A549 (cell line): ENCODE data around the gene WDR33. TPM values are rescaled to one million over a fixed set of nuclear protein-coding genes. Genes with fewer than 3 reads are reported as not detected.

Source experiments
- ATAC-seq, 2 experiments: fragments of 200-7000 bp in 1 of 2; fragments of >200 bp in 1 of 2; cut with Nextera tagmentation in 1 of 2; cut with Tn5 transposase in 1 of 2; 3 replicates each; pipeline versions ENCODE4 v1.8.0 to v1.9.1; 2018 to 2020; ENCODE audit warnings: mild to moderate bottlenecking in 1 of 2, moderate library complexity in 1 of 2
- CTCF ChIA-PET: fragments of 300-600 bp; sonication (Branson Sonifier 250); formaldehyde crosslinking; extraction: SDS; loops from one replicate; lab custom pipeline; 2021; ENCODE audit warnings: antibody characterized with exemption, inconsistent platforms; lab: Yijun Ruan, JAX
- POLR2A ChIA-PET: fragments of 350-600 bp; formaldehyde crosslinking; extraction: SDS; loops from one replicate; lab custom pipeline; 2021; ENCODE audit warnings: antibody characterized with exemption, inconsistent platforms; lab: Yijun Ruan, JAX
- DNase-seq, 2 experiments: peaks; one replicate each; pipeline versions ENCODE4 v3.0.0 to v3.0.0-alpha.2; 2011 to 2016; ENCODE audit warnings: low read depth in 1 of 2, low spot score in 1 of 2
- FAIRE-seq: peaks from 2 replicates; lab custom pipeline; 2011; peaks lifted over from hg19 to GRCh38; lab: Jason Lieb, UNC
- H3K27ac ChIP-seq, 2 experiments: fragments of >200 bp; sonication (Bioruptor Twin); formaldehyde crosslinking; 3 replicates each; pipeline ENCODE4 v1.5.1; 2016 to 2017
- H3K4me1 ChIP-seq: fragments of >200 bp; sonication (Bioruptor Twin); formaldehyde crosslinking; 3 replicates; pipeline ENCODE4 v1.6.1; 2016
- H3K4me2 ChIP-seq: fragments of >200 bp; sonication (Bioruptor Twin); formaldehyde crosslinking; 3 replicates; pipeline ENCODE4 v1.6.1; 2016
- H3K4me3 ChIP-seq: fragments of >200 bp; sonication (Bioruptor Twin); formaldehyde crosslinking; 3 replicates; pipeline ENCODE4 v1.5.1; 2016
- H3K9me3 ChIP-seq: fragments of >200 bp; sonication (Bioruptor Twin); formaldehyde crosslinking; 3 replicates; pipeline ENCODE4 v1.6.1; 2016
- BCL3 ChIP-seq: fragments of >200 bp; sonication (Bioruptor Twin); formaldehyde crosslinking; IDR thresholded peaks from 3 replicates; pipeline ENCODE4 v1.6.1; 2016
- CBX2 ChIP-seq: fragments of 200-600 bp; sonication (generic); IDR thresholded peaks from 2 replicates; pipeline ENCODE4 v1.6.1; 2016; ENCODE audit warnings: low read depth, mild to moderate bottlenecking, borderline replicate concordance
- CEBPB ChIP-seq, 2 experiments: fragments of >200 bp in 1 of 2; sonication (Bioruptor Twin) in 1 of 2; formaldehyde crosslinking in 1 of 2; IDR thresholded peaks; 2 replicates each; pipeline ENCODE4 v1.6.1; 2012 to 2016
- CHD2 ChIP-seq: fragments of 150-350 bp; IDR thresholded peaks from 2 replicates; pipeline ENCODE4 v1.6.1; 2014; ENCODE audit warnings: low read length; ENCODE audit not compliant: partially characterized antibody
- E2F6 ChIP-seq: IDR thresholded peaks from 2 replicates; pipeline ENCODE4 v1.6.1; 2012; ENCODE audit warnings: low read depth, borderline replicate concordance
- EHMT2 ChIP-seq: fragments of 200-600 bp; sonication (generic); IDR thresholded peaks from 2 replicates; pipeline ENCODE4 v1.6.1; 2016; ENCODE audit warnings: antibody characterized with exemption, low read depth, mild to moderate bottlenecking, moderate library complexity
- FOXS1 ChIP-seq: fragments of 250-450 bp; sonication (Bioruptor Pico); IDR thresholded peaks from 2 replicates; pipeline ENCODE4 v1.5.0; 2020; ENCODE audit warnings: mild to moderate bottlenecking, moderate library complexity
- HES2 ChIP-seq: fragments of >200 bp; sonication (Bioruptor Twin); formaldehyde crosslinking; IDR thresholded peaks from 2 replicates; pipeline ENCODE4 v1.6.1; 2016
- HEYL ChIP-seq: fragments of 250-450 bp; sonication (Bioruptor Pico); IDR thresholded peaks from 2 replicates; pipeline ENCODE4 v1.8.0; 2021; ENCODE audit warnings: mild to moderate bottlenecking, moderate library complexity
- HMGXB4 ChIP-seq: fragments of 250-450 bp; sonication (Bioruptor Pico); IDR thresholded peaks from 2 replicates; pipeline ENCODE4 v1.5.0; 2021; ENCODE audit warnings: mild to moderate bottlenecking, moderate library complexity, borderline replicate concordance
- HOXA7 ChIP-seq: fragments of 250-450 bp; sonication (Bioruptor Pico); IDR thresholded peaks from 2 replicates; pipeline ENCODE4 v1.5.0; 2020; ENCODE audit warnings: mild to moderate bottlenecking, moderate library complexity
- JUN ChIP-seq, 2 experiments: fragments of >200 bp; sonication (Bioruptor Twin); formaldehyde crosslinking; IDR thresholded peaks; 2 replicates in 1 of 2; 3 replicates in 1 of 2; pipeline ENCODE4 v1.6.1; 2016 to 2017
- KDM5A ChIP-seq: fragments of 200-600 bp; sonication (generic); IDR thresholded peaks from 2 replicates; pipeline ENCODE4 v1.6.1; 2016; ENCODE audit warnings: antibody characterized with exemption, mild to moderate bottlenecking
- MAFK ChIP-seq: fragments of 450-650 bp; IDR thresholded peaks from 2 replicates; pipeline ENCODE4 v1.6.1; 2014; ENCODE audit not compliant: partially characterized antibody
- MAX ChIP-seq: IDR thresholded peaks from 2 replicates; pipeline ENCODE4 v1.6.1; 2012
- NFE2L2 ChIP-seq: fragments of 150-350 bp; conservative IDR thresholded peaks from 2 replicates; pipeline ENCODE4 v1.6.1; 2014; ENCODE audit warnings: low read length
- PHF8 ChIP-seq: fragments of 200-600 bp; sonication (generic); IDR thresholded peaks from 2 replicates; pipeline ENCODE4 v1.6.1; 2016; ENCODE audit warnings: low read depth, mild to moderate bottlenecking, antibody characterized with exemption, moderate library complexity, borderline replicate concordance
- POLR2A ChIP-seq: IDR thresholded peaks from 2 replicates; pipeline ENCODE4 v1.6.1; 2012; ENCODE audit warnings: mild to moderate bottlenecking, low read length
- RAD21 ChIP-seq, 2 experiments: fragments of >200 bp in 1 of 2; sonication (Bioruptor Twin) in 1 of 2; formaldehyde crosslinking in 1 of 2; IDR thresholded peaks in 1 of 2; conservative IDR thresholded peaks in 1 of 2; 2 replicates in 1 of 2; 3 replicates in 1 of 2; pipeline ENCODE4 v1.6.1; 2012 to 2018; ENCODE audit warnings: inconsistent platforms in 1 of 2
- RFX5 ChIP-seq: fragments of 450-650 bp; IDR thresholded peaks from 2 replicates; pipeline ENCODE4 v1.7.1; 2014; ENCODE audit warnings: antibody characterized with exemption, mild to moderate bottlenecking, moderate library complexity
- SMC3 ChIP-seq: fragments of >200 bp; sonication (Bioruptor Twin); formaldehyde crosslinking; IDR thresholded peaks from 3 replicates; pipeline ENCODE4 v1.6.1; 2018; ENCODE audit warnings: inconsistent platforms
- TFCP2L1 ChIP-seq: fragments of 250-450 bp; sonication (Bioruptor Pico); IDR thresholded peaks from 2 replicates; pipeline ENCODE4 v1.5.0; 2021; ENCODE audit warnings: mild to moderate bottlenecking
- ZC3H11A ChIP-seq: fragments of 450-650 bp; IDR thresholded peaks from 2 replicates; pipeline ENCODE4 v1.6.1; 2014; ENCODE audit warnings: antibody characterized with exemption, mild to moderate bottlenecking
- ZNF302 ChIP-seq: fragments of 250-450 bp; sonication (Bioruptor Pico); IDR thresholded peaks from 2 replicates; pipeline ENCODE4 v1.9.0; 2021; ENCODE audit warnings: inconsistent platforms, mild to moderate bottlenecking, moderate library complexity
- WGBS: methylation state at CpG from one replicate; pipeline ENCODE4 v1.1.6; 2017; ENCODE audit errors: missing lambda C conversion rate; 5-methylcytosine and 5-hydroxymethylcytosine counted together
- polyA minus RNA-seq: library from RNA; depleted of rRNA, polyadenylated mRNA; stranded (reverse); fragments of >200 nt; gene quantifications from 2 replicates; pipeline ENCODE4 v1.2.3, GENCODE V29; 2011; rRNA and poly(A)+ RNA removed
- polyA plus RNA-seq, 4 experiments: library from polyadenylated mRNA; depleted of rRNA in 3 of 4; stranded (reverse); fragments of >200 nt; fragmentation: RNase III in 1 of 4; extraction: RNeasy Plus Mini Kit Qiagen cat#74134 plus additional on column Dnase treatment in 1 of 4; gene quantifications; 2 replicates in 3 of 4; 3 replicates in 1 of 4; pipeline ENCODE4 v1.2.3, GENCODE V29; 2011 to 2017

WDR33 gene
- 52.1 and 67.1 TPM in 2 replicates for polyA plus RNA-seq (2011; rRNA removed)
- polyA plus RNA-seq (2012; cell fraction: cytosol; rRNA removed), result 10.1 and 11.4 TPM in 2 replicates
- polyA plus RNA-seq (2012; cell fraction: nucleus; rRNA removed), result 12.0 and 12.9 TPM in 2 replicates
- 21.1 to 21.3 TPM (median 21.3 TPM) in 3 replicates for polyA plus RNA-seq (2017; fragmentation: RNase III; extraction: RNeasy Plus Mini Kit Qiagen cat#74134 plus additional on column Dnase treatment)
- polyA minus RNA-seq, result 48.0 and 49.3 TPM in 2 replicates

- H3K9me3 ChIP-seq, result no peaks in the 10 kb centered on the region
- H3K4me3 ChIP-seq, result peak within 1 kb of the TSS; percentile 72
- FAIRE-seq (no peak), DNase-seq (peak; percentile 93 to 96), ATAC-seq (peak; percentile 98)
- CTCF ChIA-PET, result interaction anchor here (0.6 to 1.2 kb wide), 4 partner anchors 10 to 219 kb away, joined by 3 to 6 read pairs (median 4); no protein-coding TSS in a partner anchor
- WGBS, result 1% methylated on average over 51 of the region's 62 CpGs
- TF ChIP-seq BCL3 (peak; percentile 71; the same call in 1 of the 3 replicates), ZC3H11A (no peak), JUN (IDR thresholded peaks at IDR 0.05) (peak; percentile 88 to 92; a peak in 4 of 5 replicates), KDM5A (0 out of 2 replicates have a peak, but pooled peaks have one; percentile 42), HMGXB4 (CRISPR knock-in tag) (no peak), FOXS1 (CRISPR knock-in tag) (no peak), MAX (peak; percentile 88), CBX2 (no peak), POLR2A (peak; percentile 94), RAD21 (conservative IDR thresholded peaks at IDR 0.05 in 1 of 2, IDR thresholded peaks at IDR 0.05 in 1 of 2) (peak in 1 of 2 experiments; percentile 43; a peak in 2 of 5 replicates), E2F6 (peak; percentile 71), PHF8 (peak; percentile 78), HOXA7 (CRISPR knock-in tag) (no peak)
- peak within 1 kb of the TSS; percentile 84 to 93 for H3K27ac ChIP-seq
- peak within 1 kb of the TSS; percentile 93 for H3K4me2 ChIP-seq
- peaks cover 35% of the 10 kb centered on the region for H3K4me1 ChIP-seq
- POLR2A ChIA-PET, result interaction anchor here (1.4 kb wide), 1 partner anchor 284 kb away, joined by 3 read pairs; the partner anchor contains the start of gene IWS1
These were observed at the start of gene WDR33 for GRCh38 chr2:127810619-127811396. Gene WDR33 (minus strand): TSS chr2:127811171. CDS start chr2:127770981, 40,190 bp downstream.

GRCh38 chr2:127860130-127860529, 49.2 kb upstream of the WDR33 start:
- 74% methylated on average over 5 of the region's 5 CpGs for WGBS
- TF ChIP-seq TFCP2L1 (CRISPR knock-in tag) (no peak), HEYL (CRISPR knock-in tag) (no peak), CHD2 (no peak), ZNF302 (CRISPR knock-in tag) (no peak), CEBPB (IDR thresholded peaks at IDR 0.05) (no peak), RFX5 (no peak), NFE2L2 (no peak), MAFK (no peak), SMC3 (no peak), EHMT2 (no peak), HES2 (no peak)
- H3K9me3 ChIP-seq, result no peaks in the 10 kb centered on the region
- ATAC-seq (no peak), FAIRE-seq (no peak), DNase-seq (no peak)
- no peak overlapping the region for H3K4me2 ChIP-seq
- POLR2A ChIA-PET, result no interaction called here
- H3K4me3 ChIP-seq, result no peak overlapping the region
- H3K27ac ChIP-seq, result no peak overlapping the region
- peaks cover 17% of the 10 kb centered on the region for H3K4me1 ChIP-seq
- CTCF ChIA-PET, result interaction anchor here (1.1 to 1.6 kb wide), 2 partner anchors 8 to 20 kb away, joined by 3 to 5 read pairs; no protein-coding TSS in a partner anchor
